Upper lobe of left lung (tissue), 4 donors: ENCODE data around the gene CLCN1.

Source experiments
- EP300 ChIP-seq, 4 donors: sonication (generic); formaldehyde crosslinking; IDR thresholded peaks; one replicate each; pipeline ENCODE4 v1.5.1; 2017; ENCODE audit warnings: antibody characterized with exemption in 4 of 4, control low read depth in 2 of 4
- POLR2A ChIP-seq, 4 donors: fragments of 450-650 bp; IDR thresholded peaks; one replicate each; pipeline ENCODE4 v1.5.1; 2016 to 2017; ENCODE audit warnings: antibody characterized with exemption in 4 of 4, mild to moderate bottlenecking in 2 of 4
- TF ChIP-seq, protein P1 (sequence below), 6 experiments: fragments of 450-650 bp in 4 of 6; fragments of 200-600 bp in 2 of 6; sonication (generic) in 2 of 6; IDR thresholded peaks; one replicate each; pipeline ENCODE4 v1.5.1; 2016 to 2019; ENCODE audit warnings: antibody characterized with exemption in 6 of 6

DNA sequence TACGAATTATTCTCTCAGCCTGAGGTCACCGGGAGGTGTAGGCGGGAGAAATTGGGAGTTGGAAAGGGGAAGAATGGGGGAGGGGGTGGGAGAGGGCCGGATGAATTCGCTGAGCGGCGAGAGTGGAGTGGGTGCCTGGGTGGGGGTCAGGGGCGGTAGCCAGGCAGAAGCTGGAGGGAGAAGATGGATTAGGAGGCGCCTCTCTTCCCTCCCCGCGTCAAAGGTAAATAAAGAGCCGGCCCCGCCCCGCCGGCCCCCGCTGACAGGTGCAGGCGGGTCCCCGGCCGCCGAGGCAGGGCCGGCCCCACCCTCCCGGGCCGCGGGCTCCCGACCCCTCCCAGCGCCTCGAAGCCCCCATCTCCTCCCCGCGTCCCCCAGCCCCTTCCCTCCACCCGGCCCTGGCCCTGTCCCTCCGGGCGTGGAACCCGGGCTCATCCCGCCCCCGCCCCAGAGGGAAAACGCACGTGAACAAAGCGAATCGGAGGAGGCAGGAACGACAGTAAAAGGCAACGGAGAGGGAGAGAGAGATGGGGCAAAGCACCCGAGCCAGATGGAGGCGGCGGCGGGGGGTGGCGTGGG is 45.7 kb downstream of the CLCN1 start:
- TF ChIP-seq, protein P1, sequence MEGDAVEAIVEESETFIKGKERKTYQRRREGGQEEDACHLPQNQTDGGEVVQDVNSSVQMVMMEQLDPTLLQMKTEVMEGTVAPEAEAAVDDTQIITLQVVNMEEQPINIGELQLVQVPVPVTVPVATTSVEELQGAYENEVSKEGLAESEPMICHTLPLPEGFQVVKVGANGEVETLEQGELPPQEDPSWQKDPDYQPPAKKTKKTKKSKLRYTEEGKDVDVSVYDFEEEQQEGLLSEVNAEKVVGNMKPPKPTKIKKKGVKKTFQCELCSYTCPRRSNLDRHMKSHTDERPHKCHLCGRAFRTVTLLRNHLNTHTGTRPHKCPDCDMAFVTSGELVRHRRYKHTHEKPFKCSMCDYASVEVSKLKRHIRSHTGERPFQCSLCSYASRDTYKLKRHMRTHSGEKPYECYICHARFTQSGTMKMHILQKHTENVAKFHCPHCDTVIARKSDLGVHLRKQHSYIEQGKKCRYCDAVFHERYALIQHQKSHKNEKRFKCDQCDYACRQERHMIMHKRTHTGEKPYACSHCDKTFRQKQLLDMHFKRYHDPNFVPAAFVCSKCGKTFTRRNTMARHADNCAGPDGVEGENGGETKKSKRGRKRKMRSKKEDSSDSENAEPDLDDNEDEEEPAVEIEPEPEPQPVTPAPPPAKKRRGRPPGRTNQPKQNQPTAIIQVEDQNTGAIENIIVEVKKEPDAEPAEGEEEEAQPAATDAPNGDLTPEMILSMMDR (IDR thresholded peaks at IDR 0.05): no peak
- TF ChIP-seq POLR2A (IDR thresholded peaks at IDR 0.05) (no peak), EP300 (IDR thresholded peaks at IDR 0.05) (no peak)
